Prostate gland (tissue), 2 donors: ENCODE results near the gene KIAA0513.

Experiments used
- POLR2A ChIP-seq: fragments of 450-650 bp; IDR thresholded peaks from one replicate; pipeline ENCODE4 v1.6.1; 2016; ENCODE audit warnings: antibody characterized with exemption, mild to moderate bottlenecking
- TF ChIP-seq, protein P1 (sequence below), 4 experiments: fragments of 200-600 bp in 2 of 4; fragments of 450-650 bp in 2 of 4; sonication (generic) in 2 of 4; IDR thresholded peaks; 1 replicate in 3 of 4; 2 replicates in 1 of 4; pipeline ENCODE4 v1.5.1; 2016 to 2019; ENCODE audit warnings: antibody characterized with exemption in 4 of 4, mild to moderate bottlenecking in 2 of 4, moderate library complexity in 2 of 4

DNA sequence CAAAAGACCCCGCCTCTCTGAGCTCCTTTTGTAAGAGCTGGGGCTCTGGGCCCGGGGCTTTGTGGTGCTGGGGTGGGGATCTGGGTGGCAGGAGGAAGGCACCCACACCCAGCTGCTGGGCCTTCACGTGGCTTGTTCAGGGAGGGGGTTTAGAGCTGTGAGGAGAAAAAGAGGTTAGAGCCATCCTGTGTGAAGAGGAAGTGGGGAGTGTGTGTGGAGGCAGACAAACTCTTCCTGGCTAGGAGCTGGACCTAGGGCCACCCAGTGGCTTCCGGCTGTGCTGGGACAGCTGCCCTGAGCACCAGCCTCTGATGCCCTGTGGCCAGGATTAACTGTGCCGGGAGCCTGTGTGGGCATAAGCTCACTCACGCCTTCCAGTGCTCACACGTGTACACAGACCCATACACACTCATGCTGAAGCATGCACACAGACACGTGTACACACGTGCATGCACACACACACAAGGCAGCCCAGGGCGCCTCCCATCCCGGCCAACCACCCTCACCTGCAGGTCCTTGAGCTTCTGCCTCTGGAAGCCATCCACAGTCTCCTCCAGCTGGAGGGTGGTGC lies 77.3 kb downstream of the KIAA0513 start:
- TF ChIP-seq, protein P1, sequence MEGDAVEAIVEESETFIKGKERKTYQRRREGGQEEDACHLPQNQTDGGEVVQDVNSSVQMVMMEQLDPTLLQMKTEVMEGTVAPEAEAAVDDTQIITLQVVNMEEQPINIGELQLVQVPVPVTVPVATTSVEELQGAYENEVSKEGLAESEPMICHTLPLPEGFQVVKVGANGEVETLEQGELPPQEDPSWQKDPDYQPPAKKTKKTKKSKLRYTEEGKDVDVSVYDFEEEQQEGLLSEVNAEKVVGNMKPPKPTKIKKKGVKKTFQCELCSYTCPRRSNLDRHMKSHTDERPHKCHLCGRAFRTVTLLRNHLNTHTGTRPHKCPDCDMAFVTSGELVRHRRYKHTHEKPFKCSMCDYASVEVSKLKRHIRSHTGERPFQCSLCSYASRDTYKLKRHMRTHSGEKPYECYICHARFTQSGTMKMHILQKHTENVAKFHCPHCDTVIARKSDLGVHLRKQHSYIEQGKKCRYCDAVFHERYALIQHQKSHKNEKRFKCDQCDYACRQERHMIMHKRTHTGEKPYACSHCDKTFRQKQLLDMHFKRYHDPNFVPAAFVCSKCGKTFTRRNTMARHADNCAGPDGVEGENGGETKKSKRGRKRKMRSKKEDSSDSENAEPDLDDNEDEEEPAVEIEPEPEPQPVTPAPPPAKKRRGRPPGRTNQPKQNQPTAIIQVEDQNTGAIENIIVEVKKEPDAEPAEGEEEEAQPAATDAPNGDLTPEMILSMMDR (IDR thresholded peaks at IDR 0.05), result no peak
- TF ChIP-seq POLR2A, result no peak
